Right atrium auricular region (tissue), 2 donors: Measurements from ENCODE around the gene DAAM2. TPM values are rescaled to one million over a fixed set of nuclear protein-coding genes. Genes with fewer than 3 reads are reported as not detected.

Experiments used
- DNase-seq: peaks from one replicate; pipeline ENCODE4 v3.0.0-alpha.2; 2019; ENCODE audit warnings: low spot score
- H3K27ac ChIP-seq, 2 donors: fragments of 200-600 bp; sonication (generic); 1 replicate in 1 of 2; 2 replicates in 1 of 2; pipeline ENCODE4 v1.5.1; 2016 to 2019
- H3K27me3 ChIP-seq, 2 donors: fragments of 200-600 bp; sonication (generic); one replicate each; pipeline versions ENCODE4 v1.5.1 to v1.6.0; 2017 to 2019
- H3K36me3 ChIP-seq: fragments of 200-600 bp; sonication (generic); one replicate; pipeline ENCODE4 v1.5.1; 2016
- H3K4me1 ChIP-seq, 2 donors: fragments of 200-600 bp; sonication (generic); one replicate each; pipeline versions ENCODE4 v1.5.1 to v1.6.0; 2017 to 2019
- H3K4me3 ChIP-seq, 2 donors: fragments of 200-600 bp; sonication (generic); 1 replicate in 1 of 2; 2 replicates in 1 of 2; pipeline ENCODE4 v1.5.1; 2017 to 2019; ENCODE audit warnings: mild to moderate bottlenecking in 1 of 2, moderate library complexity in 1 of 2
- H3K9me3 ChIP-seq, 2 donors: fragments of 200-600 bp; sonication (generic); one replicate each; pipeline ENCODE4 v1.5.1; 2019
- total RNA-seq, 2 donors: library from RNA; depleted of rRNA; stranded (reverse); fragments of >200 nt; gene quantifications; one replicate each; pipeline ENCODE4 v1.1.0, GENCODE V29; 2016
- TF ChIP-seq, protein P1 (sequence below), 2 donors: fragments of 200-600 bp; sonication (generic); IDR thresholded peaks; one replicate each; pipeline ENCODE4 v1.5.1; 2019; ENCODE audit warnings: antibody characterized with exemption in 2 of 2

The DAAM2 gene
- total RNA-seq, 2 donors from 2014 or later = 8.3 to 9.7 TPM

DNA sequence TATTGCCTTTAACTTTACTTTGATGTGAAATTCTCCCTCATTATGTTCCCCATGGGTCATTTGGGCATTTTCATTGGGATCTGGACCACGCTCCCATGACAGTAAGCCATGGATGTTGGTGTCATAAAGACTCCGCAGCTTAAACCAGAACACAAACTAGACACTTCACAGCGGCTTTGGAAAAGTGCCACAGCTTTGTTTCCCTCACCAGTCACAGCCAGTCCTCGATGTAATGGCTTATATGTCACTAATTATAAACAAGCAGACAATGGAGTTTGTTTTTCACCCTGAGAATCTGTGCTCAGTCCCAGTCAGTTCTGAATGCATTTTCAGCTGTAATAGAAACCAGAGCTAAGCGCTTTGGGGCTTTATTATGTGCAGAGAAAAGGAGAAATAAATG lies 23.2 kb upstream of the DAAM2 start:
- Histone ChIP-seq H3K9me3 (no peaks in the 10 kb centered on the region), H3K4me1 (no peaks in the 10 kb centered on the region), H3K27ac (no peak overlapping the region), H3K4me3 (no peak overlapping the region), H3K27me3 (no peaks in the 10 kb centered on the region), H3K36me3 (no peaks in the 10 kb centered on the region)
- TF ChIP-seq, protein P1, sequence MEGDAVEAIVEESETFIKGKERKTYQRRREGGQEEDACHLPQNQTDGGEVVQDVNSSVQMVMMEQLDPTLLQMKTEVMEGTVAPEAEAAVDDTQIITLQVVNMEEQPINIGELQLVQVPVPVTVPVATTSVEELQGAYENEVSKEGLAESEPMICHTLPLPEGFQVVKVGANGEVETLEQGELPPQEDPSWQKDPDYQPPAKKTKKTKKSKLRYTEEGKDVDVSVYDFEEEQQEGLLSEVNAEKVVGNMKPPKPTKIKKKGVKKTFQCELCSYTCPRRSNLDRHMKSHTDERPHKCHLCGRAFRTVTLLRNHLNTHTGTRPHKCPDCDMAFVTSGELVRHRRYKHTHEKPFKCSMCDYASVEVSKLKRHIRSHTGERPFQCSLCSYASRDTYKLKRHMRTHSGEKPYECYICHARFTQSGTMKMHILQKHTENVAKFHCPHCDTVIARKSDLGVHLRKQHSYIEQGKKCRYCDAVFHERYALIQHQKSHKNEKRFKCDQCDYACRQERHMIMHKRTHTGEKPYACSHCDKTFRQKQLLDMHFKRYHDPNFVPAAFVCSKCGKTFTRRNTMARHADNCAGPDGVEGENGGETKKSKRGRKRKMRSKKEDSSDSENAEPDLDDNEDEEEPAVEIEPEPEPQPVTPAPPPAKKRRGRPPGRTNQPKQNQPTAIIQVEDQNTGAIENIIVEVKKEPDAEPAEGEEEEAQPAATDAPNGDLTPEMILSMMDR (IDR thresholded peaks at IDR 0.05) = no peak
- DNase-seq = no peak

DNA sequence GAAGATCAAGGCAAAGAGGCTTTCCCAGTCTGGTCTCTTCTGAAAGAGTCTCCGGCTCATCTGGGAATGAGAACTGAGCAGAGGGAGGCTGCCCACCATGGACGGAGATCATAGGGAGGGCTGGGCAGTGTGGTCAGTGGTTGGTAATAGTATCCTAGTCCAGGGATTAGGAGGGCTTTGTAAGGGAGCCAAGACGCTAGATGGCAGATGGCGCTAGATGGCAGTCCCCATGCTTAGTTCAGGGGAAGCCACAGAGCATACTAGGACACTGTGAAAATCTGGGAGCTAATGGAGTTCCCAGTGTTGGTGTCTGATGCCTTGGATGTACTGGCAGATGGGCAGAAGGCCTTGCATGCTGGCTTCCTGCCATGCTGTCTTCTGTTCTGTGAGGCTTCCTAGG lies 21.7 kb upstream of the DAAM2 start:
- TF ChIP-seq, protein P1 (IDR thresholded peaks at IDR 0.05) = no peak
- no peak overlapping the region for H3K27ac ChIP-seq
- H3K4me1 ChIP-seq = no peaks in the 10 kb centered on the region
- H3K9me3 ChIP-seq = no peaks in the 10 kb centered on the region
- no peak overlapping the region for H3K4me3 ChIP-seq
- no peaks in the 10 kb centered on the region for H3K36me3 ChIP-seq
- H3K27me3 ChIP-seq = no peaks in the 10 kb centered on the region
- no peak for DNase-seq

DNA sequence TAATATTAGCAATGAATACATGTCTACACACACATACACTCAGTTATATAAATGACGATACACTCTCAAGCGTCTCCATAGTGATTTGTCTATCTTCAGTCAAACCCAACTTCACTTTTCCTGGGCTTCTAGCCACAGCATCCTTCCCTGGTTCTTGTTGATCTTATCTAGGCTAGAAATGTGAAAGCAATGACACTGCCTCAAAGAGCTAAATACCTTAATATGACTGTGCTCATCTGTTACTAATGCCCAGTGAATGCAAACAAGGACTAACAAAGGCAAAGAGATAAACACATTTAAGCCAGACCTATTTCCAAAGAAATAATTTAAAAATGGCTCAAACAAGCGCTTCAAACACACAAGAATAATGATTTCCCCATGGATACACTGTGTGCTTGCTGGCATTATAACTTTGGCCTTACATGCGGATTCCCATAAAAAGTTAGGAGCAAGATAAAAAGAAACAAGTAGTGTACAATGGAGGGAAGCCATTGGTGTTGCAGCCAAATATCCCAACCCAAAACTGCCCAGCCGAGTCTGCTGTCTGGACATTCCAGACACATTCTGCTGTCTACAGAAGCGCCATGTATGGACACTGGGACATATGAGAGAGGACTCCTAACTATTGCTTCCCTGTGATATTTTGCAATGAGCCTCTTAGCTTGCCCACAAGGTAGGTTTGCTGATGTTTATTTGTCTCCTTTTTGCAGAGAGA lies 19.5 kb upstream of the DAAM2 start:
- H3K27ac ChIP-seq = no peak overlapping the region
- TF ChIP-seq, protein P1 (IDR thresholded peaks at IDR 0.05) = no peak
- no peaks in the 10 kb centered on the region for H3K36me3 ChIP-seq
- DNase-seq = no peak
- H3K4me1 ChIP-seq = peaks cover 0 to 3% of the 10 kb centered on the region in 2 donors
- no peaks in the 10 kb centered on the region for H3K9me3 ChIP-seq
- H3K4me3 ChIP-seq = no peak overlapping the region
- H3K27me3 ChIP-seq = no peaks in the 10 kb centered on the region

DNA sequence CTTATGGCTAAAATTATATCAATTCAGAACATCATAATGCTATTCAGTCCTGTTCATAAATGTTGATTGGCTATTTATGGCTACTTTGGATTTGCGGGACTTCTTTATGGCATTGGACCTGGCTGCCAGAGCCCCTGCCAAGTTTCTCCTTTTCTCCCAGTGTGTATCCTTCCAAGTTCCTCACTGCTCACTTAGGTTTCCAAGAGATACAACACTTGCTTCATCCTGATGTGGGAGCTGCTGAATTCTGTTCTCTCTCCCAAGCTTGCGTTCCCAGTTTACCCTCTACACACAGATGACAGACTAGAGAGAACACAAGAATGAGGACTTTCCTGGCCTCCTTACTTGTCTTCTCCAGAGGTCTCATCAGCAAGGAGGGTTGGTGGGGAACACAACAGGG lies 18.4 kb upstream of the DAAM2 start:
- TF ChIP-seq, protein P1 (IDR thresholded peaks at IDR 0.05) = no peak
- Histone ChIP-seq H3K27me3 (no peaks in the 10 kb centered on the region), H3K4me1 (peaks cover 0 to 9% of the 10 kb centered on the region in 2 donors), H3K9me3 (no peaks in the 10 kb centered on the region), H3K36me3 (no peaks in the 10 kb centered on the region), H3K27ac (no peak overlapping the region), H3K4me3 (no peak overlapping the region)
- DNase-seq = no peak

DNA sequence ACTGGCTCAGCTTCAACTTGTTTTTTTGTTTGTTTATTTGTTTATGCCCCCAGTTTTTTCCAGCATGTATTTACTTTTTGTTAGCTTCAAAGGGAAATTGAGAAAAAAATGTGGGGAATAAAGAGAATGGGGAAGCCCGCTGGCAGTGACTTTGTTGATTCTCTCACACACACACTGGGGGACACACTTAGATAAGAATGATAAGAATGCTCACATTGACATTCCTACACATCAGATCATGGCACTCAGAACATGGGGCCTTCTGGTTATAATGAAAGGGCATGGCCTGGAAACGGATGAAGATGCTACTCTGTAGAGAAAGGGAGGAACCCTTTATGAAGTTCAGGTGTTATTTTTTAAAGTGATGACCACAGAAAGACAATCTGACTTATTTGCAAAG lies 15.6 kb upstream of the DAAM2 start:
- H3K4me3 ChIP-seq = no peak overlapping the region
- H3K4me1 ChIP-seq = peaks cover 0 to 9% of the 10 kb centered on the region in 2 donors
- H3K27me3 ChIP-seq = no peaks in the 10 kb centered on the region
- H3K27ac ChIP-seq = no peak overlapping the region
- H3K9me3 ChIP-seq = peaks cover 0 to 5% of the 10 kb centered on the region in 2 donors
- TF ChIP-seq, protein P1 (IDR thresholded peaks at IDR 0.05) = no peak
- DNase-seq = no peak
- H3K36me3 ChIP-seq = no peaks in the 10 kb centered on the region

DNA sequence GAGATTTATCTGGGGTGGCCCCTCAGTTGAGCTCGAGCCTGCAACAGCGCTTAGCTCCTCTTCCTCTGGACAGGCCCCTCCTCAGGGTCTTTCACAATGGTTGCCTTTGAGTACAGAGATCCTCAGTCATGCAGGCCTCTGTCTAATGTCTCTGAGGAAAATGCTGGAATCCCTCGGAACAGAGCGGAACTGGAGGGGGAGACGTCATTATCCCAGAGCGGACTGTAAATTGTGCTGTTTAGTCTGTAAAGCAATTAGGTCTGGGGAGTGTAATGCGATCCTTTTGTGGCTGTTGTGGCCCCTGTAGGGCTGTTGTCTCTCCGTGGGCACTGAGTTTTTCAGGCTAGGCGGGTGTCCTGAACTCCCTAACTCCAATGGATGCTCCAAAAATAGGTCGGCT lies 15.0 kb upstream of the DAAM2 start:
- Histone ChIP-seq H3K27me3 (no peaks in the 10 kb centered on the region), H3K9me3 (peaks cover 0 to 5% of the 10 kb centered on the region in 2 donors), H3K4me3 (no peak overlapping the region), H3K36me3 (no peaks in the 10 kb centered on the region), H3K4me1 (peaks cover 0 to 9% of the 10 kb centered on the region in 2 donors), H3K27ac (no peak overlapping the region)
- TF ChIP-seq, protein P1 (IDR thresholded peaks at IDR 0.05) = no peak
- DNase-seq = no peak
